ENCODE measurements around the gene CDKN2B.

The CDKN2B gene

GRCh38 chr9:21993893-21994555 lies 15.1 kb downstream of the CDKN2B start, which contains the start of gene CDKN2A:
Gene CDKN2A (minus strand): TSS chr9:21994392.
- no peak for DNase-seq (ENCODE audit: low read depth)

GRCh38 chr9:21993007-21993406 lies 16.1 kb downstream of the CDKN2B start:
- no peak for DNase-seq (ENCODE audit: low read depth)

GRCh38 chr9:21991072-21991959 lies 17.8 kb downstream of the CDKN2B start:
- no peak for DNase-seq (ENCODE audit: low read depth)

- DNase-seq (ENCODE audit: low read depth), result no peak
Measured at GRCh38 chr9:21989440-21990189, 19.5 kb downstream of the CDKN2B start.

- DNase-seq (ENCODE audit: low read depth), result no peak
Measured at GRCh38 chr9:21988056-21988990, 20.8 kb downstream of the CDKN2B start.

- DNase-seq (ENCODE audit: low read depth), result no peak
Measured at GRCh38 chr9:21985964-21986667, 23.0 kb downstream of the CDKN2B start.

- DNase-seq (ENCODE audit: low read depth), result no peak
Measured at GRCh38 chr9:21984101-21984500, 25.0 kb downstream of the CDKN2B start.

GRCh38 chr9:21983561-21983935 lies 25.6 kb downstream of the CDKN2B start:
- no peak for DNase-seq (ENCODE audit: low read depth)

GRCh38 chr9:21982861-21983560 lies 26.1 kb downstream of the CDKN2B start:
- DNase-seq (ENCODE audit: low read depth), result no peak

GRCh38 chr9:21982391-21982790 lies 26.7 kb downstream of the CDKN2B start:
- no peak for DNase-seq (ENCODE audit: low read depth)

GRCh38 chr9:21976334-21976875 lies 32.7 kb downstream of the CDKN2B start:
- no peak for DNase-seq (ENCODE audit: low read depth)

- no peak for DNase-seq (ENCODE audit: low read depth)
Measured at GRCh38 chr9:21974722-21975409, 34.2 kb downstream of the CDKN2B start.

- no peak for DNase-seq (ENCODE audit: low read depth)
Measured at GRCh38 chr9:21974343-21974721, 34.8 kb downstream of the CDKN2B start.

- no peak for DNase-seq (ENCODE audit: low read depth)
Measured at GRCh38 chr9:21972361-21972760, 36.7 kb downstream of the CDKN2B start.

- DNase-seq (ENCODE audit: low read depth), result no peak
Measured at GRCh38 chr9:21970800-21971640, 38.1 kb downstream of the CDKN2B start.

- DNase-seq (ENCODE audit: low read depth), result no peak
Measured at GRCh38 chr9:21969951-21970799, 38.9 kb downstream of the CDKN2B start.

All from activated T-helper 1 cell treated with Interleukin-2 at 50 U/mL for 16 hours (primary cell).